Measurements from ENCODE around the gene GPR153. TPM values are rescaled to one million over a fixed set of nuclear protein-coding genes. Genes with fewer than 3 reads are reported as not detected.
A peak's percentile ranks its signal among the peaks of the same experiment; 100 is the strongest.

The GPR153 gene
- total and polyA plus RNA-seq, 2 of the 13 experiments (the other 11 are each of a cell fraction or from before 2014, with no cell fraction given) = 0.22 to 0.31 TPM

- TF ChIP-seq BHLHE40 (IDR thresholded peaks at IDR 0.05; ENCODE audit: low read length) (no peak), ZNF646 (CRISPR knock-in tag; IDR thresholded peaks at IDR 0.05) (peak; percentile 67; the same call in 1 of the 2 replicates), ZBTB10 (CRISPR knock-in tag; IDR thresholded peaks at IDR 0.05; ENCODE audit: borderline replicate concordance) (peak; percentile 97), HNRNPLL (IDR thresholded peaks at IDR 0.05; ENCODE audit: low read depth, low read length, poor library complexity, severe bottlenecking) (peak; percentile 56), TEAD3 (CRISPR knock-in tag; optimal IDR thresholded peaks at IDR 0.05; ENCODE audit: borderline replicate concordance) (peak; percentile 77), ZNF33B (CRISPR knock-in tag; IDR thresholded peaks at IDR 0.05) (peak; percentile 96), MNT (IDR thresholded peaks at IDR 0.05) (no peak), MATR3 (CRISPR knock-in tag; IDR thresholded peaks at IDR 0.05) (no peak), SKI (IDR thresholded peaks at IDR 0.05; ENCODE audit: partially characterized antibody) (peak; percentile 62), ZBTB42 (CRISPR knock-in tag; IDR thresholded peaks at IDR 0.05) (peak; percentile 96), ZNF34 (CRISPR knock-in tag; IDR thresholded peaks at IDR 0.05; ENCODE audit: borderline replicate concordance) (no peak), ZNF432 (CRISPR knock-in tag; IDR thresholded peaks at IDR 0.05; ENCODE audit: borderline replicate concordance) (no peak), ZBTB14 (CRISPR knock-in tag; IDR thresholded peaks at IDR 0.05) (peak; percentile 57), SMAD9 (CRISPR knock-in tag; IDR thresholded peaks at IDR 0.05) (peak; percentile 98), FOXA3 (CRISPR knock-in tag; IDR thresholded peaks at IDR 0.05) (peak; percentile 75), ZNF562 (CRISPR knock-in tag; IDR thresholded peaks at IDR 0.05; ENCODE audit: borderline replicate concordance) (peak; percentile 57; the same call in 1 of the 2 replicates), ZFP36L1 (CRISPR knock-in tag; IDR thresholded peaks at IDR 0.05) (peak; percentile 83; the same call in 1 of the 2 replicates)
Observed at GRCh38 chr1:6245086-6245868, 15.6 kb downstream of the GPR153 start (continued).

Measured in HepG2 (cell line).